Raji (cell line): Measurements from ENCODE around the gene FARSB.

ENCODE experiments used
- POLR2A ChIP-seq: IDR thresholded peaks from 2 replicates; pipeline ENCODE4 v1.6.1; 2011; ENCODE audit warnings: low read depth, low read length, control low read depth; ENCODE audit not compliant: insufficient read depth

FARSB gene

GRCh38 chr2:222592176-222592575, 63.7 kb downstream of the FARSB start:
- TF ChIP-seq POLR2A: no peak

- TF ChIP-seq POLR2A: no peak
Measured at GRCh38 chr2:222591661-222592060, 64.2 kb downstream of the FARSB start.

- TF ChIP-seq POLR2A: no peak
Measured at GRCh38 chr2:222582928-222583327, 73.0 kb downstream of the FARSB start.

GRCh38 chr2:222577341-222577740, 78.6 kb downstream of the FARSB start:
- no peak for TF ChIP-seq POLR2A

- no peak for TF ChIP-seq POLR2A
Measured at GRCh38 chr2:222576171-222577081, 79.5 kb downstream of the FARSB start.

GRCh38 chr2:222575618-222576017, 80.3 kb downstream of the FARSB start:
- TF ChIP-seq POLR2A: no peak

GRCh38 chr2:222572751-222573174, 83.1 kb downstream of the FARSB start:
- TF ChIP-seq POLR2A: no peak

- no peak for TF ChIP-seq POLR2A
Measured at GRCh38 chr2:222572264-222572721, 83.6 kb downstream of the FARSB start.

- no peak for TF ChIP-seq POLR2A
Measured at GRCh38 chr2:222569826-222570225, 86.1 kb downstream of the FARSB start.

GRCh38 chr2:222568865-222569264, 87.0 kb downstream of the FARSB start:
- no peak for TF ChIP-seq POLR2A

GRCh38 chr2:222566229-222566628, 89.7 kb downstream of the FARSB start:
- TF ChIP-seq POLR2A: no peak

- no peak for TF ChIP-seq POLR2A
Measured at GRCh38 chr2:222563936-222564335, 92.0 kb downstream of the FARSB start.

GRCh38 chr2:222563106-222563718, 92.7 kb downstream of the FARSB start:
- no peak for TF ChIP-seq POLR2A

- TF ChIP-seq POLR2A: no peak
Measured at GRCh38 chr2:222561817-222562645, 93.9 kb downstream of the FARSB start.

- no peak for TF ChIP-seq POLR2A
Measured at GRCh38 chr2:222561151-222561550, 94.7 kb downstream of the FARSB start.
